ENCODE data around the gene PRG2. TPM values are rescaled to one million over a fixed set of nuclear protein-coding genes. Genes with fewer than 3 reads are reported as not detected.
A peak's percentile ranks its signal among the peaks of the same experiment; 100 is the strongest.

The PRG2 gene
- total RNA-seq, 4 donors from 2014 or later: 0.36 to 1.8 TPM; not detected in 2

GRCh38 chr11:57427727-57428082 is 37.3 kb upstream of the PRG2 start:
- DNase-seq (ENCODE audit: low spot score in 2 of 2): peak; percentile 89 to 92
- 23% methylated on average over 8 of the region's 8 CpGs for WGBS
- peak overlapping the region; percentile 94 for H3K27ac ChIP-seq
- no peaks in the 10 kb centered on the region for H3K36me3 ChIP-seq
- peaks cover 65% of the 10 kb centered on the region for H3K4me1 ChIP-seq
- H3K4me3 ChIP-seq: peak overlapping the region; percentile 52
- H3K27me3 ChIP-seq: no peaks in the 10 kb centered on the region
- TF ChIP-seq EP300 (IDR thresholded peaks at IDR 0.05): no peak
- TF ChIP-seq POLR2A (IDR thresholded peaks at IDR 0.05): peak in 1 of 2 donors; percentile 20
- H3K9me3 ChIP-seq: no peaks in the 10 kb centered on the region

- Histone ChIP-seq H3K27ac (peak within 1 kb of the TSS; percentile 94), H3K9me3 (no peaks in the 10 kb centered on the region), H3K36me3 (no peaks in the 10 kb centered on the region), H3K27me3 (no peaks in the 10 kb centered on the region), H3K4me3 (peak within 1 kb of the TSS; percentile 52), H3K4me1 (peaks cover 68% of the 10 kb centered on the region)
- WGBS: 1% methylated on average over 35 of the region's 39 CpGs
- TF ChIP-seq POLR2AphosphoS5 (IDR thresholded peaks at IDR 0.05) (peak in 1 of 3 donors; percentile 23), EP300 (IDR thresholded peaks at IDR 0.05) (no peak), CTCF (IDR thresholded peaks at IDR 0.05) (no peak), POLR2A (IDR thresholded peaks at IDR 0.05) (peak in 1 of 2 donors; percentile 40)
- DNase-seq (ENCODE audit: low spot score in 2 of 2): peak; percentile 85 to 86
These were observed 36.7 kb upstream of the PRG2 start, which contains the start of gene SLC43A3 for GRCh38 chr11:57426929-57427726. Gene SLC43A3 (minus strand): TSS chr11:57427121. CDS start chr11:57426172, 949 bp downstream.

- Histone ChIP-seq H3K36me3 (no peaks in the 10 kb centered on the region), H3K27ac (peak overlapping the region; percentile 94), H3K4me1 (peaks cover 63% of the 10 kb centered on the region), H3K4me3 (peak overlapping the region; percentile 52), H3K9me3 (no peaks in the 10 kb centered on the region), H3K27me3 (no peaks in the 10 kb centered on the region)
- 11% methylated on average over 16 of the region's 16 CpGs for WGBS
- TF ChIP-seq POLR2A (IDR thresholded peaks at IDR 0.05): no peak
- no peak for TF ChIP-seq CTCF (IDR thresholded peaks at IDR 0.05)
- TF ChIP-seq EP300 (IDR thresholded peaks at IDR 0.05): no peak
- TF ChIP-seq POLR2AphosphoS5 (IDR thresholded peaks at IDR 0.05): no peak
- DNase-seq (ENCODE audit: low spot score in 2 of 2): no peak
These were observed 36.0 kb upstream of the PRG2 start for GRCh38 chr11:57426439-57426928.

GRCh38 chr11:57425565-57426438 is 35.4 kb upstream of the PRG2 start:
- H3K27me3 ChIP-seq: no peaks in the 10 kb centered on the region
- WGBS: 17% methylated on average over 15 of the region's 15 CpGs
- TF ChIP-seq POLR2A (IDR thresholded peaks at IDR 0.05) (no peak), POLR2AphosphoS5 (IDR thresholded peaks at IDR 0.05) (no peak), EP300 (IDR thresholded peaks at IDR 0.05) (no peak), CTCF (IDR thresholded peaks at IDR 0.05) (no peak)
- H3K36me3 ChIP-seq: peaks cover 3% of the 10 kb centered on the region
- peak overlapping the region; percentile 52 for H3K4me3 ChIP-seq
- H3K4me1 ChIP-seq: peaks cover 59% of the 10 kb centered on the region
- peak; percentile 78 to 90 for DNase-seq (ENCODE audit: low spot score in 2 of 2)
- no peaks in the 10 kb centered on the region for H3K9me3 ChIP-seq
- H3K27ac ChIP-seq: peak overlapping the region; percentile 94

GRCh38 chr11:57424792-57425564 is 34.5 kb upstream of the PRG2 start:
- H3K27ac ChIP-seq: peak overlapping the region; percentile 94
- H3K9me3 ChIP-seq: no peaks in the 10 kb centered on the region
- H3K36me3 ChIP-seq: peaks cover 9% of the 10 kb centered on the region
- no peaks in the 10 kb centered on the region for H3K27me3 ChIP-seq
- DNase-seq (ENCODE audit: low spot score in 2 of 2): peak; percentile 85 to 94
- peak overlapping the region; percentile 52 for H3K4me3 ChIP-seq
- whole genome bisulfite sequencing: 26% methylated on average over 14 of the region's 15 CpGs
- TF ChIP-seq POLR2A (IDR thresholded peaks at IDR 0.05) (no peak), POLR2AphosphoS5 (IDR thresholded peaks at IDR 0.05) (peak in 1 of 3 donors; percentile 27), CTCF (IDR thresholded peaks at IDR 0.05) (no peak), EP300 (IDR thresholded peaks at IDR 0.05) (no peak)
- peaks cover 58% of the 10 kb centered on the region for H3K4me1 ChIP-seq
